Stimulated activated CD4-positive, alpha-beta T cell treated with anti-CD3 and anti-CD28 coated beads, TNF-alpha, amount 100 ng/mL, for 4 hours (primary cell): Measurements from ENCODE around the gene TUBGCP3.

Experiments
- DNase-seq, 3 experiments: peaks; one replicate each; pipeline ENCODE4 v3.0.0-alpha.2; 2020; ENCODE audit warnings: low read depth in 3 of 3

Gene TUBGCP3

GRCh38 chr13:112452380-112453206 lies 135.4 kb downstream of the TUBGCP3 start:
- DNase-seq, result no peak

- DNase-seq, result no peak
Measured at GRCh38 chr13:112451512-112452379, 136.2 kb downstream of the TUBGCP3 start.

- DNase-seq, result no peak
Measured at GRCh38 chr13:112450904-112451240, 137.1 kb downstream of the TUBGCP3 start.

- DNase-seq, result no peak
Measured at GRCh38 chr13:112450118-112450903, 137.6 kb downstream of the TUBGCP3 start.

GRCh38 chr13:112449545-112449930 lies 138.4 kb downstream of the TUBGCP3 start:
- no peak for DNase-seq

GRCh38 chr13:112448621-112449544 lies 139.1 kb downstream of the TUBGCP3 start:
- no peak for DNase-seq

- no peak for DNase-seq
Measured at GRCh38 chr13:112447761-112448603, 140.0 kb downstream of the TUBGCP3 start.

- no peak for DNase-seq
Measured at GRCh38 chr13:112447306-112447705, 140.6 kb downstream of the TUBGCP3 start.

- no peak for DNase-seq
Measured at GRCh38 chr13:112446867-112447266, 141.1 kb downstream of the TUBGCP3 start.

GRCh38 chr13:112446347-112446861 lies 141.5 kb downstream of the TUBGCP3 start:
- DNase-seq, result no peak

- DNase-seq, result no peak
Measured at GRCh38 chr13:112445411-112446271, 142.3 kb downstream of the TUBGCP3 start.

GRCh38 chr13:112444416-112445399 lies 143.2 kb downstream of the TUBGCP3 start:
- DNase-seq, result no peak

GRCh38 chr13:112443995-112444311 lies 144.0 kb downstream of the TUBGCP3 start:
- no peak for DNase-seq

- no peak for DNase-seq
Measured at GRCh38 chr13:112443191-112443994, 144.6 kb downstream of the TUBGCP3 start.

- DNase-seq, result no peak
Measured at GRCh38 chr13:112442483-112443090, 145.4 kb downstream of the TUBGCP3 start.

GRCh38 chr13:112441779-112442310 lies 146.1 kb downstream of the TUBGCP3 start:
- no peak for DNase-seq
